ENCODE data around the gene DTX1.
"Not testable (repeated sequence)": the region's sequence is repeated elsewhere in the genome, so short reads cannot be mapped to it uniquely, and the experiment has no call there.

The DTX1 gene

DNA sequence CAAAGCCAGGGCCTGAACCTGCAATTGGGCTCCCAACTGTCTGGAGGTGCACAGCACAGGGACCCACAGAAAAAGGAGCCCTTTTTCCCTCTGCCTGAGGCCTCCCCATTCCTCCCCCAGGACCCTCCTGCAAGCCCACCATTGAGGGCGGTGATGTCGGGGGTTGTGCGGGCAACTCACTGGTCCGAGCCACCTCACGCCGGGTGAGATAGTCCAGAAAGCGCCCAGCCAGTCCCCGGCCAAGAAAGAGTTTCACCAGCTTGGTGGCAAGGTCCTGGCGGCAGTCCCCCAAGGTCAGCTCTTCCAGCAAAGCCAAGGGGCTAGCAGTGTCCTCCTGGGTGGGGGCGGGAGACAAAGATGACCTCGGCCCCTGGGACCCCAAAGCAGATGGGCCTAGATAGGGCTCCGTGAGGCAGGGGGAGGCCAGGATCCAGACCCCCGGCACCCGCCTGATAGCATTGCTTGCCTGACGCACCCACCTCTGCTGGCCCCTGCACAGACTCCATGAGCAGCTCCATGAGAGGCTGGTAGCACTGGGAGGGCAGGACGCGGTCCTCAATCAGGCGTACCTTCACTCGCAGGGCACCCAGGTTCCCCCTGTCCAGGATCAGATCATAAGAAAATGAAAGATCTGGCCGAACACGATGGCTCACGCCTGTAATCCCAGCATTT, 59.1 kb downstream of the DTX1 start:
- no peak for DNase-seq (ENCODE audit: low spot score)

DNA sequence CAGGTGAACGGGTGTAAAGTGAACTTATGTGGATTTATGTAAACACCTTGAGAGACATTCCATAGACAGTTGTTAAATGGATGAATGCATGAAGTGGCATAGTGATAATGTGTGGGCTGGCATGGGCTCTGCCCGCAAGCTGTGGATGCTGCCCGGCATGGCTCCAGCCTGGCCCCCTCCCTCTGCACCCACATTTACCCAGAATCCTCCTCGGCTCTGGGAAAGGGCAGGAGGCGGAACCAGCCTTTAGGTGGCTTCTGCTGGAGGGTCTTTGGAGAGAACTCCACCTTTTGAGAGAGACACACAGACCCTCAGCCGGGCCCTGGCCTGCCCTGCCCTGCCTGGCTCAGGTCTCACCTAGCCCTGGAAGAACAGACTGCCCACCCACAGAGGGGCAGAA, 60.3 kb downstream of the DTX1 start:
- no peak for DNase-seq (ENCODE audit: low spot score)

- DNase-seq (ENCODE audit: low spot score), result not testable (repeated sequence)
These were observed 61.2 kb downstream of the DTX1 start for GRCh38 chr12:113117684-113118083.

DNA sequence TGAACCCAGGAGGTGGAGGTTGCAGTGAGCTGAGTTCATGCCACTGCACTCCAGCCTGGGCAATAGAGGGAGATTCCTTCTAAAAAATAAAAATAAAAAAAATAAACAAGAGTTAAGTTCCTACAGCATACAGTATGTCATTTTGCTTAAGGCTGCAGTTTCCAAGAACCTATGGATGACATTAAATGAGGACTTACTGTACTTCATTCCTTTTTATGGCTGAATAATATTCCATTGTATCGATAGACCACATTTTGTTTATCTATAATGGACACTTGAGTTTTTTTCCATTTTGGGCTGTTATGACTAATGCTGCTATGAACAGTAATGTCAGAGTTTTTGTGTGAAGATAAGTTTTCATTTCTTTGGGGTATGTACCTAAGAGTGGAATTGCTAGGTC, 61.6 kb downstream of the DTX1 start:
- DNase-seq (ENCODE audit: low spot score), result no peak

DNA sequence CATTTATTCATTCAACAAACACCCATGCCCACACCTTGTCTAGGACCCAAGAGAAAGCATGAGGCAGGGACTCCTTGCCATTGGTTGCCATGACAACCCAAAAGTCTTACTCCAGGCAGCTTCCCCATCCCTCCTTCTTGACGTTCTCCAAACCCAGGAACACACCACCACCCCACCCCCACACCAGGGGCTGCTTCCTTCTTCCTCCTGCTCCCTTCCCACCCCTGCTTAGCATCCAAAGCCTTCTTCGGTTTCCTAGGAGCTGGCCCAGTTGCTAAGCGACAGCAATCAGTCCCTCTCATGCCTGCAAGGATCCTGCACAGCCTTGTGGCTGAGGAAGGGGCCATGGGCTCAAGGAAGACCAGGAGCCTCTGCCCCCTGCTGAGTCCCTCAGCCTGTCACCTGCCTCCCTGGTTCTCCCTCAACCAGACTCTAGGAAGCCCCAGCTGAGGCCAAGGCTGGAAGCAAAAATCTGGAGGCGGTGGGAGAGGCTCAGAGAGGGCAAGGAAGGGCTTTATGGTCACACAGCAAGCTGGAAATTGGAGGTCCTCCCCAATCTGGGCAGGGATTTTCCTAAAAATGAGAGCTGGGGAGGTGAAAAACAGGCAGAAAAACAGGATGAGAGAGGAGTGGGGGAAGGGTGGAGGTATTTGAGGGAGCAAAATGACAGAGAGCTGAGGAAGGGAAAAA, 63.6 kb downstream of the DTX1 start:
- DNase-seq (ENCODE audit: low spot score), result no peak

- DNase-seq (ENCODE audit: low spot score), result no peak
These were observed 64.3 kb downstream of the DTX1 start for GRCh38 chr12:113120670-113121370.

DNA sequence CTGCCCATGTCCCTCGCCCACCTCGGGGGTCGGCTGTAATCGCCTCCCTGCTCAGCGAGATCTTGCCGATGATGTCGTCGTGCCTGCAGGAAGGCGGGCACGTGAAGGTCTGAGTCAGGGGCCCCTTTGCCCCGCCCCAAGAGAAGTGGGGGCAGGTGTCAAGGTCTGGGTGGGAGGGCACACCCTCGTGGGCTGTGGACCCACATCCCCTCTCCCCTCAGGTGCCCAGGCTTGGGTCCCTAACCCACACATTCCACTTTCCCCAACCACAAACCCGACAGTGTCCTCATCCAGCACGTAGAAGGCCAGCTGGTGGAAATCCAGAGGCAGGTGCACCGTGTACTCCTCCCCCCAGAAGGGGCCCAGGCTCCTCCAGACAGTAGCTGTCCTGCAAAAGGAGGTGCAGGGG, 71.3 kb downstream of the DTX1 start:
- no peak for DNase-seq (ENCODE audit: low spot score)

DNA sequence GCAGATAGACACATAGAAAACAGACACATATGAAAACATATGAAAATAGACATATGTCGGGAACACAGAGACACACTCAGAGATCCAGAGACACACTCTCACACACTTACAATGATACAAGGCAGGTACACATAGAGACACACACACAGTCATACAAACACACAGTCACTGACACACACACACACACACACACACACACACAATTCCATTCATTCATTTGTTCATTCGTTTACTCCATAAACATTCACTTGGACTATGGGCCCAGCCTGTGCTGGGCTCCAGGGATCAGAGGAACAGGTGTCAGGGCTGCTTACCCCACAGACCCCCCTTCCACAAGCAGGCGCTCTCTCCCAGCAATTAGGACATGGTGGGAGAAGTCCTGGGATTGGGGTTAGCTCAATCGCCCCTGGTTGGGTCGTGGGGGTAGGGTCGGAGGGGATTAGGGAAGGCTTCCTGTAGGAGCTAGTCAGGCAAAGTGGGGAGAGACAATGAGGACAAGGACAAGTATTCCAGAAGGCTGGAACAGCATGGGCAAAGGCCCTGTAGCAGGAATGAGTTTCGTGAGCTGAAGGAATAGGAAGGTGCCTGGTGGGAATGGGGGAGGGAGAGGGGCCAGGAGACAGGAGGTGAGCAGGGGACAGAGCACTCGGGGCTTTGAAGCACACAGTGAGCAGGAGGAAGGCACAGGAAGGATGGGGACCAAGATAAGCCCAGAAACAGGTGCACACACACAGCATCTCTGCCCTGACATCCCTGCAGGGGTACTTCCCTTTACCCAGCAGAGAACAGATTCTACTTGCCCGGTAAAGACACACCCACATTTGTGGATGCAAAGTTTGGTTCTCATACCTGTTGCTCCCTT, 72.5 kb downstream of the DTX1 start:
- no peak for DNase-seq (ENCODE audit: low spot score)

DNA sequence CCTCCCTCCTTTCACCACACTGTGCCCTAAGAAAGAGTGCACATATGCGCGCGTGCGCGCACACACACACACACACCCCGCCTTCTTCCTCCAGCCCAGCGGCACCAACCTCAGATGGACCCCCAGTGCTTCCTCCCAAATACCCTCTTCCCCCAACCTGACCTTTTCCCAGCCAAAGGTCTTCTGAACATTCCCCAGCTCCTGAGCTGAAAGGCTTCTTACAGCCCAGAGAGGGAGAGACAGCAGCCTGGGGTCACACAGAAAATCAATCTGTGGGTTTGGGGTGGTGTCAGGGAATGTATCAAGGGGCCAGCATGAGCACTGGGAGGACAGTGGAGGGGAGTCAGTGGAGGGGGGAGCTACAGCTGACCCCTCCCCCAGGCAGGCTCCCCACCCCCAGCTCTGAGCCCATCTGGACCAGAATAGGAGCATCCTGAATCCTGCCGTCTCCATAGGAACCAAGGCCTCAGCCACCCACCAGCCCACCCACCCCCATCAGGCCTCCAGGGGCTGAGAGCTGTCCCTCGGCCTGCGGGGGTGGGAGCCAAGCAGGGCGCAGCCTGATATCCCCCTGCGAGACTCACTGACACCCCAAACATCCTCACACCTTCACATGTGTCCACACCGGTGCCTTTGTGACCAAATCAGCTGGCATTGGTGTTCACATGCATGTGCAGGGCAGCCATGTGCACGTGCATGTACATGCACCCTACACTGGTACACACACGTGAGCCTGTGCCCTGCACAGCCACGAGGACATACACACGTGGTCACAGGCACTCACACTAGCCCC, 73.3 kb downstream of the DTX1 start:
- DNase-seq (ENCODE audit: low spot score), result no peak

DNA sequence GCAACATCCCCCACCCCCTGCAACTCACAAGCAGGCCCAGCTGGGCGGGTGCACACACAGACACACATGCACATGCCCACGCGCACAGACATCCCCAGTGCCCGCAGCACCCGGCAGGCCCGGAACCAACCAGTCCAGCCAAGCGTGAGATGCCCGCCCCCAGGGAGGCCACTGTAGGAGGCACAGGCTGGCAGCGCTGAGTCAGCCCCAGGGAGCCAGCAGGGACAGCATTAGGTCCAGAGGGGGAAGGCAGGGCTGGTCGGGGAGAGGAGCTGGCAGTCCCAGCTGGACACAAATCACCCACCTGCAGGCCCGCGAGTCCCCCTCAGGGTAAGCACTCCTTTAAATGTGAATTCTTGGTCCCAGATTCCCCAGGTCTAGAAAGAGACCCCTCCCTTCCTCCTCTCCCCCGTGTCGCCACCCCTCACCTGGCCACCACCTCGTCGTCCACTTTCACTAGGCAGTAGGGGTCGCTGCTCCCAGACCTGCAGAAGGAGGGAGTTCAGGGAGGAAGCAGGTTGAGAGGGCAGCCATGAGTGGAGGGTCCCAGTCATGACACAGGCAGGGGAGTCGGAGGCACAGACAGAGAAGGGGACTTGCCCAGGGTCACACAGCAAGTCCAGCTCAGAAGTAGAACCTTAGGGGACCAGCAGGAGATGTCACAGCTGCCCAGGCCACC, 74.1 kb downstream of the DTX1 start:
- DNase-seq (ENCODE audit: low spot score), result no peak

- DNase-seq (ENCODE audit: low spot score), result no peak
These were observed 75.0 kb downstream of the DTX1 start for GRCh38 chr12:113131556-113131955.

DNA sequence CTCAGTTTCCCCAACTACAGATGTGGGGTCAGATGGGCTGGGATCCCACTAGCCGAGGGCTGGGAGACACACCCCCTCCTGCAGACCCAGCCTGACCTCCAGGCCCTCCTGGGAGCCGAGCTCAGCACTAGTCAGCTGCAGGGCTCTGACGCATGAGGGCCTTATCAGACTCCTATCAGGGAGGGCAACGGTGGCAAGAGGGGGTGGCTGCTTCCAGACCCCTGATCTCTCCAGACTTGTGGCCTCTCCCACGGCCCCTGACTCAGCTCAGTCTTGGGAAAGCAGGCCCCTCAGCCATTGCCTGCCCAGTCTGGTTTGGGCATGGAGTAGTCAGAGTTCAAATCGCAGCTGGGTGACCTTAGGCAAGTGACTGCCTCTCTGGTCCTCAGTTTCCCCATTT, 76.5 kb downstream of the DTX1 start:
- no peak for DNase-seq (ENCODE audit: low spot score)

DNA sequence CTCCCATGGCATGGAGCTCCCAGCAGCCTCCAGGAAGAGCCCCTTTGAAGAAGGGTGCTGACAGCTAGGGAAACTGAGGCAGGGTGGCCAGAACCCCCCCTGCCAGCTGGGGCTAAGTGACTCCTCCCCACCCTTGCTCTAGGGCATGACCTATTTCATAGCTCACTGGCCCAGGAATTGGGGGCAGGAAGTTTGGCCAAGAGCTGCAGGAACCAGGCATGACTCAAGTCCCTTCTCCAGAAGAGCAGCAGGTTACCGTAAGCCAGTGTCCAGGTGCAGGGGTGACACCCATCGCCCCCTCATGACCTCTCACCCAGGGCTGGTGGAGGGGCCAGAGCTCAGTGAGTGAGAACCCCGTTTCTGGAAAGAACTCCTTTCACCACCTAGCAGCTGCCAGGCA, 77.1 kb downstream of the DTX1 start:
- no peak for DNase-seq (ENCODE audit: low spot score)

GRCh38 chr12:113134071-113134470, 77.5 kb downstream of the DTX1 start:
- DNase-seq (ENCODE audit: low spot score), result no peak

- DNase-seq (ENCODE audit: low spot score), result no peak
These were observed 78.0 kb downstream of the DTX1 start for GRCh38 chr12:113134521-113134951.

DNA sequence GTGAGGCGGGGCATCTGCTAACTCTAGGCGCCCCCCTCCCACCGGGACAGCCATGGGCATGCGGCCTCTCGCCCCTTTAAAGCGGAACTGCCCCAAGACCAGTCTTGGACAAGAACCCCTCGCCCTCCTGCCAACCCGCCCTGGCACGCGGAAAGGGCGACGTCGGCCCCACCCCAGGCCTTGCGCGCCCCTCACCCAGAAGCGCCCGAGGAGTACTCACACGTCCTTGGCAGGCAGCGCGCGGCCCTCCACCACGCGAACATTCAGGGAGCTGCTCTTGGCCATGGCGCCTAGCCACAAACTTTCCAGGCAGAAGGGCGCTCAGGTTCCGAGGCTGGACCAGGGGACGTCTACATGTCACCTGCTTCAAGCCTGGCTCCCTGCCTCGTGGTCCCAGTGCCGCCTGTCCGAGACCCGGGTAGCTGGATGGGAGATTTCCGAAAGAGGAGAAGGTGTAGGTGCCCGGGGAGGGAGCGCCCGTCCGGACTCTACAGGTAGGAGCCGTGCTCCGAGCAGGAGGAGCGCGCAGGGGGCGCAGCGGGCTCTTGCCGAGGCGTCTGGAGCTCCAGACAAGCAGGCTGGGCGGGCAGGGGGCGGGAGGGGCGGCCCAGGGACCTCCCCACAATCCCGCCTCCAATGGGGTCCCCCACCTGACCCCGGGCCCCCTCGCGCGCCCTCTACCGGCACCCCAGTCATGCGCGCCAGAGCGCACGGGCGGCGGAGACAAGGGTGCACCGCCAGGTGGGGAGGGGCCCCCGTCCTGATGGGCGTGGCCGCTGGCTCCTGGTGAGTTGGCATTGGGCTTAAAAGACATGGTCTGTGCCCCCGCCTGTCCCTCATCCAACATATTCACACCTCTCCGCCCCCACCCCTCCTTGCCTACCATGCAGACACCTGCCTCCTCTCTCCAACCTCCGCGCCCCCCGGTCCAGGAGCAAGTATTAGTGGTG, 78.9 kb downstream of the DTX1 start, which contains the start of gene RASAL1:
RASAL1 (minus strand) TSS at position 584 of the 950 bp plus-strand sequence; CDS start at position 285, 299 bp downstream.
- peak; percentile 82 for DNase-seq (ENCODE audit: low spot score)

- no peak for DNase-seq (ENCODE audit: low spot score)
These were observed 79.8 kb downstream of the DTX1 start for GRCh38 chr12:113136128-113136989.

DNA sequence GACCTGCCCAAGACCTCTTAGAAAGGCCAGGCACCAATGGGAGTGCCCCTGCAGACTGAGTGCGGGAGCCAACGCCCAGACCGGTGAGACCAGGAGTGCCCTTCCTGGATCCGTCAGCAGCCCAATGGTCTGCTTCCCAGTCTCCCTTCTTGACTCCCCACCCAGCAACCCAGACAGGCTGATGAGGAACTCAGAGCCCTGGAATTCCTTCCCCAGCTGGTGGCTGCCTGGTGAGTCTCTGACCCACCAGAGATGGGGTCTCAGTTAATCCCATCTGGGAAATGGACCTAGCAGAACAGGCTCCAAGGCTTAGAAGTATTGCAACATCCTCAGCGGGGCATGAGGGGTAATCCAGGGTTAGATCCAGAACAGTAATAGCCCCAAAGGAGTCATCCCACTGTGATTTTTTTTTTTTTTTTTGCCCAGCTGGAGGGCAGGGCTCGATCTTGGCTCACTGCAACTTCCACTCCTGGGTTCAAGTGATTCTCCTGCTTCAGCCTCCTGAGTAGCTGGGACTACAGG, 80.5 kb downstream of the DTX1 start:
- DNase-seq (ENCODE audit: low spot score), result no peak
